ENCODE results near the gene SLMAP. TPM values are rescaled to one million over a fixed set of nuclear protein-coding genes. Genes with fewer than 3 reads are reported as not detected.
A peak's percentile ranks its signal among the peaks of the same experiment; 100 is the strongest.

The SLMAP gene
- total and polyA plus RNA-seq, 2 of the 13 experiments (the other 11 are each of a cell fraction or from before 2014, with no cell fraction given): 24.0 to 48.3 TPM

GRCh38 chr3:57911593-57911992 lies 155.5 kb downstream of the SLMAP start:
- H3K4me1 ChIP-seq (ENCODE audit: insufficient read depth, low read length): peaks cover 6% of the 10 kb centered on the region; the same call in 1 of the 2 replicates
- H3K9me3 ChIP-seq (ENCODE audit: low read length): no peaks in the 10 kb centered on the region
- H3K4me3 ChIP-seq (replicated peaks in 1 of 3; ENCODE audit: insufficient read depth in 1 of 3, low read depth in 2 of 3, low read length in 3 of 3): no peak overlapping the region
- H3K79me2 ChIP-seq (ENCODE audit: insufficient read depth, low read length): no peaks in the 10 kb centered on the region
- H3K4me2 ChIP-seq (ENCODE audit: low read depth, low read length): no peak overlapping the region
- peaks cover 8 to 46% of the 10 kb centered on the region in 2 experiments for H3K36me3 ChIP-seq (replicated peaks in 1 of 2; ENCODE audit: control insufficient read depth in 1 of 2, insufficient read depth in 2 of 2, low read length in 2 of 2)
- DNase-seq (ENCODE audit: low spot score) (peak; percentile 15), ATAC-seq (no peak), FAIRE-seq (no peak)
- intact Hi-C loops (cut with micrococcal nuclease; ENCODE audit: unreplicated experiment) (no loop called here), in situ Hi-C loops (cut with HindIII; ENCODE audit: extremely low pct_ligation_motif_present, low pct_unique_long_range_greater_than_20kb) (no loop called here)
- POLR2A ChIA-PET: no interaction called here
- H3K27ac ChIP-seq (ENCODE audit: extremely low read length, insufficient read depth, low read length): no peak overlapping the region
- 66% methylated on average over 2 of the region's 2 CpGs for WGBS (ENCODE audit: low lambda C conversion rate)
- no peaks in the 10 kb centered on the region for H3K27me3 ChIP-seq (ENCODE audit: control insufficient read depth in 1 of 2, insufficient read depth in 2 of 2, low read length in 2 of 2)
- TF ChIP-seq MAFK (conservative IDR thresholded peaks at IDR 0.05 in 1 of 2, IDR thresholded peaks at IDR 0.05 in 1 of 2; ENCODE audit: low read length in 2 of 2) (peak; percentile 83 to 90), MAZ (IDR thresholded peaks at IDR 0.05; ENCODE audit: borderline replicate concordance, low read depth, low read length) (no peak), MAZ (CRISPR knock-in tag; IDR thresholded peaks at IDR 0.05; ENCODE audit: low read depth) (no peak), MEF2D (CRISPR knock-in tag; IDR thresholded peaks at IDR 0.05) (no peak), ATF7 (IDR thresholded peaks at IDR 0.05) (no peak), ATF7 (CRISPR knock-in tag; IDR thresholded peaks at IDR 0.05) (no peak), MAFF (IDR thresholded peaks at IDR 0.05; ENCODE audit: low read depth, low read length) (peak; percentile 89)
- no peak overlapping the region for H2AFZ ChIP-seq (ENCODE audit: low read length)
- CTCF ChIA-PET (ENCODE audit: low intra/inter-chr PET ratio, low total read pairs): interaction anchor here (1.2 kb wide), 1 partner anchor 812 kb away, joined by 3 read pairs; no protein-coding TSS in a partner anchor
- no TSS peak for BruUV-seq (replicated peaks)
- no peak overlapping the region for H3K9ac ChIP-seq (ENCODE audit: insufficient read depth, low read depth, low read length)
- no peaks in the 10 kb centered on the region for H4K20me1 ChIP-seq (ENCODE audit: insufficient read depth, low read length)

- H3K4me3 ChIP-seq (replicated peaks in 1 of 3; ENCODE audit: insufficient read depth in 1 of 3, low read depth in 2 of 3, low read length in 3 of 3): no peak overlapping the region
- no peaks in the 10 kb centered on the region for H3K9me3 ChIP-seq (ENCODE audit: low read length)
- no peaks in the 10 kb centered on the region for H3K4me1 ChIP-seq (ENCODE audit: insufficient read depth, low read length)
- no peaks in the 10 kb centered on the region for H3K79me2 ChIP-seq (ENCODE audit: insufficient read depth, low read length)
- H2AFZ ChIP-seq (ENCODE audit: low read length): no peak overlapping the region
- H4K20me1 ChIP-seq (ENCODE audit: insufficient read depth, low read length): no peaks in the 10 kb centered on the region
- no peak overlapping the region for H3K9ac ChIP-seq (ENCODE audit: insufficient read depth, low read depth, low read length)
- H3K27me3 ChIP-seq (ENCODE audit: control insufficient read depth in 1 of 2, insufficient read depth in 2 of 2, low read length in 2 of 2): no peaks in the 10 kb centered on the region
- ChIA-PET POLR2A (no interaction called here), CTCF (ENCODE audit: low intra/inter-chr PET ratio, low total read pairs) (no interaction called here)
- intact Hi-C loops (cut with micrococcal nuclease; ENCODE audit: unreplicated experiment) (no loop called here), in situ Hi-C loops (cut with HindIII; ENCODE audit: extremely low pct_ligation_motif_present, low pct_unique_long_range_greater_than_20kb) (no loop called here)
- no peak overlapping the region for H3K27ac ChIP-seq (ENCODE audit: extremely low read length, insufficient read depth, low read length)
- DNase-seq (ENCODE audit: low spot score) (no peak), ATAC-seq (no peak), FAIRE-seq (no peak)
- H3K4me2 ChIP-seq (ENCODE audit: low read depth, low read length): no peak overlapping the region
- peaks cover 10 to 37% of the 10 kb centered on the region in 2 experiments for H3K36me3 ChIP-seq (replicated peaks in 1 of 2; ENCODE audit: control insufficient read depth in 1 of 2, insufficient read depth in 2 of 2, low read length in 2 of 2)
- 88% methylated on average over 1 of the region's 1 CpG for WGBS (ENCODE audit: low lambda C conversion rate)
- no TSS peak for BruUV-seq (replicated peaks)
- no peak for TF ChIP-seq ATF7-NPFF (CRISPR knock-in tag; IDR thresholded peaks at IDR 0.05; ENCODE audit: low read depth)
- TF ChIP-seq ZNF704 (CRISPR knock-in tag; IDR thresholded peaks at IDR 0.05; ENCODE audit: borderline replicate concordance): no peak
- TF ChIP-seq ZFP1 (CRISPR knock-in tag; IDR thresholded peaks at IDR 0.05): no peak
- no peak for TF ChIP-seq EEA1 (CRISPR knock-in tag; IDR thresholded peaks at IDR 0.05; ENCODE audit: borderline replicate concordance)
- TF ChIP-seq DDIT3 (CRISPR knock-in tag; IDR thresholded peaks at IDR 0.05): no peak
Observed at GRCh38 chr3:57917601-57918000, 161.5 kb downstream of the SLMAP start.
